A673 (cell line): ENCODE measurements around the gene NCCRP1. TPM values are rescaled to one million over a fixed set of nuclear protein-coding genes. Genes with fewer than 3 reads are reported as not detected.
"Not testable (repeated sequence)": the region's sequence is repeated elsewhere in the genome, so short reads cannot be mapped to it uniquely, and the experiment has no call there.

Source experiments
- BruUV-seq: library from RNA; stranded (reverse); fragments of 400-500 nt; replicated peaks from 2 replicates; lab custom pipeline; 2021; lab: Mats Ljungman, UMichigan
- CTCF ChIA-PET: fragments of 300-600 bp; sonication (Branson Sonifier 250); formaldehyde crosslinking; loops from one replicate; lab custom pipeline; 2022; ENCODE audit warnings: antibody characterized with exemption; lab: Charles Lee
- POLR2A ChIA-PET: fragments of 300-600 bp; sonication (Branson Sonifier 250); formaldehyde crosslinking; loops from one replicate; lab custom pipeline; 2022; ENCODE audit warnings: antibody characterized with exemption; ENCODE audit not compliant: low non-redundant PET; lab: Charles Lee
- DNase-seq: peaks from one replicate; pipeline ENCODE4 v3.0.0-alpha.2; 2015; ENCODE audit warnings: low spot score
- H3K27ac ChIP-seq: fragments of 200-600 bp; sonication (generic); 2 replicates; pipeline ENCODE4 v1.5.1; 2016; ENCODE audit warnings: mixed run types, low read depth, mild to moderate bottlenecking, mixed read lengths, antibody characterized with exemption, low read length; ENCODE audit not compliant: poor library complexity, severe bottlenecking
- H3K27me3 ChIP-seq: fragments of 200-600 bp; sonication (generic); replicated peaks from 2 replicates; pipeline ENCODE4 v1.6.1; 2017; ENCODE audit warnings: mixed run types, low read depth, mild to moderate bottlenecking, mixed read lengths, antibody characterized with exemption, low read length; ENCODE audit not compliant: insufficient read depth, poor library complexity
- H3K36me3 ChIP-seq: fragments of 200-600 bp; sonication (generic); 2 replicates; pipeline ENCODE4 v1.6.1; 2016; ENCODE audit warnings: mixed run types, mild to moderate bottlenecking, mixed read lengths, antibody characterized with exemption, low read length; ENCODE audit not compliant: insufficient read depth, poor library complexity, severe bottlenecking
- H3K4me1 ChIP-seq: fragments of 200-600 bp; sonication (generic); 2 replicates; pipeline ENCODE4 v1.6.1; 2017; ENCODE audit warnings: mixed run types, mild to moderate bottlenecking, mixed read lengths, antibody characterized with exemption, low read length; ENCODE audit not compliant: insufficient read depth, poor library complexity, severe bottlenecking
- H3K4me3 ChIP-seq: fragments of 200-600 bp; sonication (generic); 2 replicates; pipeline ENCODE4 v1.5.1; 2016; ENCODE audit warnings: low read depth, mixed run types, mild to moderate bottlenecking, mixed read lengths, low read length; ENCODE audit not compliant: poor library complexity, severe bottlenecking
- H3K9me3 ChIP-seq: fragments of 200-600 bp; sonication (generic); 2 replicates; pipeline ENCODE4 v1.6.1; 2016; ENCODE audit warnings: mixed run types, low read depth, mild to moderate bottlenecking, mixed read lengths, antibody characterized with exemption, low read length; ENCODE audit not compliant: poor library complexity, severe bottlenecking
- EZH2 ChIP-seq: fragments of 200-600 bp; sonication (generic); IDR thresholded peaks from 2 replicates; pipeline ENCODE4 v1.6.1; 2017; ENCODE audit warnings: borderline replicate concordance, low read depth, mild to moderate bottlenecking, mixed read lengths, antibody characterized with exemption, low read length; ENCODE audit not compliant: poor library complexity, severe bottlenecking
- intact Hi-C: fragments of 100-400 bp; cut with micrococcal nuclease; formaldehyde crosslinking; loops from one replicate; pipeline ENCODE4 v1.10.0; 2022; ENCODE audit not compliant: unreplicated experiment
- total RNA-seq: library from RNA; stranded (reverse); gene quantifications from 2 replicates; pipeline ENCODE4 v1.2.3, GENCODE V29; 2021
- TF ChIP-seq, protein P1 (sequence below): fragments of 300-800, 200-600 bp; sonication (generic); conservative IDR thresholded peaks from 2 replicates; pipeline ENCODE4 v1.5.1; 2017; ENCODE audit warnings: low read depth, mild to moderate bottlenecking, antibody characterized with exemption, low read length, moderate library complexity, mixed read lengths

Gene NCCRP1
- total RNA-seq, 1 experiment from 2014 or later = not detected

DNA sequence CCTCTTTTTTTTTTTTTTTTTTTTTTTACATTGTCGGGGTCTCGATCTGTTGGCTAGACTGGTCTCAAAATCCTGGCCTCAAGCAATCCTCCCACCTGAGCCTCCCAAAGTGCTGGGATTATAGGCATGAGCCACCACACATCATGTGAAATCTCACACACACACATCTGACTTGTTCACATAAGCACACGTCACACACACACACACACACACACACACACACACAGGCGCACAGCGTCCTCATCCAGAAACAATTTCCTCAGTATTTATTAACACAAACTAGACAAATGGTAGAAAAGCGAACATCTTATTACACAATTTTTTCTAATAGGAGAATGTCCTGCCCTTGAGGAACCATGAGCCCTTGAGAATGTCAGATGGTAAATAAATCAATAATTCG is 12.4 kb downstream of the NCCRP1 start:
- H3K27me3 ChIP-seq = peaks cover 7% of the 10 kb centered on the region
- no peaks in the 10 kb centered on the region for H3K4me1 ChIP-seq
- intact Hi-C loops = no loop called here
- no peak overlapping the region for H3K4me3 ChIP-seq
- ChIA-PET POLR2A (no interaction called here), CTCF (no interaction called here)
- TF ChIP-seq EZH2 = no peak
- TF ChIP-seq, protein P1, sequence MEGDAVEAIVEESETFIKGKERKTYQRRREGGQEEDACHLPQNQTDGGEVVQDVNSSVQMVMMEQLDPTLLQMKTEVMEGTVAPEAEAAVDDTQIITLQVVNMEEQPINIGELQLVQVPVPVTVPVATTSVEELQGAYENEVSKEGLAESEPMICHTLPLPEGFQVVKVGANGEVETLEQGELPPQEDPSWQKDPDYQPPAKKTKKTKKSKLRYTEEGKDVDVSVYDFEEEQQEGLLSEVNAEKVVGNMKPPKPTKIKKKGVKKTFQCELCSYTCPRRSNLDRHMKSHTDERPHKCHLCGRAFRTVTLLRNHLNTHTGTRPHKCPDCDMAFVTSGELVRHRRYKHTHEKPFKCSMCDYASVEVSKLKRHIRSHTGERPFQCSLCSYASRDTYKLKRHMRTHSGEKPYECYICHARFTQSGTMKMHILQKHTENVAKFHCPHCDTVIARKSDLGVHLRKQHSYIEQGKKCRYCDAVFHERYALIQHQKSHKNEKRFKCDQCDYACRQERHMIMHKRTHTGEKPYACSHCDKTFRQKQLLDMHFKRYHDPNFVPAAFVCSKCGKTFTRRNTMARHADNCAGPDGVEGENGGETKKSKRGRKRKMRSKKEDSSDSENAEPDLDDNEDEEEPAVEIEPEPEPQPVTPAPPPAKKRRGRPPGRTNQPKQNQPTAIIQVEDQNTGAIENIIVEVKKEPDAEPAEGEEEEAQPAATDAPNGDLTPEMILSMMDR = no peak
- no peaks in the 10 kb centered on the region for H3K36me3 ChIP-seq
- no peak for DNase-seq
- H3K27ac ChIP-seq = no peak overlapping the region
- no peaks in the 10 kb centered on the region for H3K9me3 ChIP-seq
- BruUV-seq = no TSS peak

DNA sequence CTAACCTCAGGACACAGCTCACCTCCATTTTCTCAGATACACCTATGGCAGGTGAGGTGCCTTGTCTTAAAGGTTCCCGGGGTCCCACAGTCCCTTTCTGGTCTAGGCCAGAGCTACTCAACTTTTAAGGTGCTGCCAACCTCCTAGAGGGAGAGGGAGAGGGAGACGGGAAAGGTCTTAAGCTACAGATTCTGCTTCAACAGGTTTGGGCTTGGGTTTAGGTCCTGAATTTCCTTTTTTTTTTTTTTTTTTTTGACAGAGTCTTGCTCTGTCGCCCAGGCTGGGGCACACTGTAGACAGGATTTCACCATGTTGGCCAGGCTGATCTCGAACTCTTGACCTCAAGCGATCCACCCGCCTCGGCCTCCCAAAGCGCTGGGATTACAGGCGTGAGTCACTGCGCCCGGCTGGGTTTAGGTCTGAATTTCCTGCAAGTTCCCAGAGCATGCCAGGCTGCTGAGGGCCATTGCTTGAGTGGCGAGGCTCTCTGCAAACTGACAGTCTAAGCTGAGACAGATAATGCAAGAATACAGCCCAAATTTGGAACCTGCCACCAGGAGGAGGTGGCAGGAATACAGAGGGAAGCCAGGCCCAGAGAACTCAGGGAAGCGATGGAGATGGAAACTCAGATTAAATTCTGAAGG is 15.1 kb downstream of the NCCRP1 start:
- Histone ChIP-seq H3K27me3 (no peaks in the 10 kb centered on the region), H3K4me3 (no peak overlapping the region), H3K27ac (no peak overlapping the region), H3K36me3 (no peaks in the 10 kb centered on the region), H3K4me1 (no peaks in the 10 kb centered on the region), H3K9me3 (no peaks in the 10 kb centered on the region)
- POLR2A ChIA-PET = no interaction called here
- no peak for TF ChIP-seq EZH2
- TF ChIP-seq, protein P1 = no peak
- intact Hi-C loops = loop anchor here (1.0 kb wide), 1 partner anchor 116 kb away; no protein-coding TSS in a partner anchor
- BruUV-seq = no TSS peak
- CTCF ChIA-PET = interaction anchor here (1.8 kb wide), 1 partner anchor 116 kb away, joined by 5 read pairs; no protein-coding TSS in a partner anchor
- no peak for DNase-seq

DNA sequence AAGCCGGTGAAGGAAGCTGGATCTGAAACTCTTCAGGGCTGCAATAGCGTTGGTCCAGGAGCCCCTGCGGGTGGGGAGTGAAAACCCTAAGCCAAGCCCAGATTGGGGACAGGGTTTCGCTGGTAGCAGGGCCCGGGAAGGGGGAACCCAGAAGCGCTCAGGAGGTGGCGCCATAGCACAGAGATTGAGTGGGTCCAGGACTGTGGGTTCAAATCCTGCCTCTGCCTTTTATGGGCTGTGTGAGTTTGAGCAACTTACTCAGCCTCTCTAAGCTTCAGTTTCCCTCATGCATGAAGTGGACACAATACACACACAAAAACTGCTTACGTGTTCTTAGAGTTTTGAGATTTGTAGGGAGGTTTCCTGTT is 15.6 kb downstream of the NCCRP1 start:
- no peaks in the 10 kb centered on the region for H3K4me1 ChIP-seq
- H3K27me3 ChIP-seq = no peaks in the 10 kb centered on the region
- ChIA-PET CTCF (interaction anchor here (1.8 kb wide), 1 partner anchor 115 kb away, joined by 5 read pairs; no protein-coding TSS in a partner anchor), POLR2A (no interaction called here)
- no peak overlapping the region for H3K27ac ChIP-seq
- no peak for TF ChIP-seq EZH2
- TF ChIP-seq, protein P1 = peak; percentile 58
- BruUV-seq = no TSS peak
- no peaks in the 10 kb centered on the region for H3K9me3 ChIP-seq
- intact Hi-C loops = loop anchor here (1.0 kb wide), 1 partner anchor 116 kb away; no protein-coding TSS in a partner anchor
- DNase-seq = peak; percentile 48
- H3K4me3 ChIP-seq = no peak overlapping the region
- H3K36me3 ChIP-seq = no peaks in the 10 kb centered on the region

DNA sequence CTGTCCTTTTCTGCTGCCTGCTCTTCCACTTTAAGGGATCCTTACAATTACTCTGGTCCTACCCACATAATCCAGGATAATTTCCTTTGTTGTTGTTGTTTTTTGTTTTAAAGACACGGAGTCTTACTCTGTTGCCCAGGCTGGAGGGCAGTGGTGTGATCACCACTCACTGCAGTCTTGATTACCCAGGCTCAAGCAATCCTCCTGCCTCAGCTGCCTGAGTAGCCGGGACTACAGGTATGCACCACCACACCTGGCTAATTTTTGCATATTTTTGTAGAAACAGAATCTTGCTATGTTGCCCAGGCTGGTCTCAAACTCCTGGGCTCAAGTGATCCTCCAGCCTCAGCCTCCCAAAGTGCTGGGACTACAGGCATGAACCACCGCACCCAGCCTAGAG is 18.6 kb downstream of the NCCRP1 start:
- H3K4me1 ChIP-seq, H3K36me3 ChIP-seq, POLR2A ChIA-PET, H3K9me3 ChIP-seq, H3K27me3 ChIP-seq, H3K27ac ChIP-seq, DNase-seq, BruUV-seq, intact Hi-C loops, H3K4me3 ChIP-seq: not testable (repeated sequence)
- CTCF ChIA-PET = interaction anchor here (0.6 kb wide), 1 partner anchor 127 kb away, joined by 4 read pairs; the partner anchor contains the start of gene SAMD4B
